ENCODE measurements around the gene BDKRB1.

BDKRB1 gene

DNA sequence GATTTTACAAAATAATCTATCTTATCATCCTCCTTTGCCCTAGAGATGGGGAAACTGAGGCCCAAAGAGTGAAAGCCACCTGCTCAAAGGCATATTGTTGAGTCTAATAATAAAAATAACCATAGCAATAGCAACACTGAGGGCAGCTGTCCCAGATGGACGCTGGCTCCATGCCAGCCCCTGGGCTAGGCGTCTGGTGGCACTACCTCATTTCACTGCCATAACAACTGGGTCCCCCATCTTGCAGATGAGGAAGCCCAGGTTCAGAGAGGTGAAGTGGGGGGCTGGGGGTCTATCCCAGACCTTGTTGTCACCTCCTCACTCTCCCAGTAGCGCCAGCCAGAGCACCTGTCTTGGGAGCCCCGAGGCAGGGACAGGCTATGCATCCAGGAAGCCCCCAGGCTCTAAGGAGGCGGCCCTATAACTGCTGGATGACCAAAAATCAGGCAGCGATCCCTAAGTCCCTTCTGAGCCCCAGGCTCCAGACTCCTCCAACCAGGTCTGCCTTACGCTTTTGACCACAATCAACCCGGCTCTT lies 38.6 kb upstream of the BDKRB1 start:
- Histone ChIP-seq H3K27ac (ENCODE audit: low read length) (no peak overlapping the region), H3K4me3 (ENCODE audit: low read length) (no peak overlapping the region), H3K9me3 (ENCODE audit: control insufficient read depth, insufficient read depth, low read length) (no peaks in the 10 kb centered on the region), H3K36me3 (ENCODE audit: control insufficient read depth, insufficient read depth, low read length) (no peaks in the 10 kb centered on the region; the same call in 1 of the 2 replicates), H3K4me1 (ENCODE audit: control insufficient read depth, insufficient read depth, low read length) (no peaks in the 10 kb centered on the region), H3K27me3 (ENCODE audit: control insufficient read depth, insufficient read depth, low read length) (no peaks in the 10 kb centered on the region)
- no peak for DNase-seq (ENCODE audit: low read depth, low spot score)
- no CpG with 5 or more reads among the region's 8 CpGs for WGBS (ENCODE audit: insufficient coverage, insufficient read length)

DNA sequence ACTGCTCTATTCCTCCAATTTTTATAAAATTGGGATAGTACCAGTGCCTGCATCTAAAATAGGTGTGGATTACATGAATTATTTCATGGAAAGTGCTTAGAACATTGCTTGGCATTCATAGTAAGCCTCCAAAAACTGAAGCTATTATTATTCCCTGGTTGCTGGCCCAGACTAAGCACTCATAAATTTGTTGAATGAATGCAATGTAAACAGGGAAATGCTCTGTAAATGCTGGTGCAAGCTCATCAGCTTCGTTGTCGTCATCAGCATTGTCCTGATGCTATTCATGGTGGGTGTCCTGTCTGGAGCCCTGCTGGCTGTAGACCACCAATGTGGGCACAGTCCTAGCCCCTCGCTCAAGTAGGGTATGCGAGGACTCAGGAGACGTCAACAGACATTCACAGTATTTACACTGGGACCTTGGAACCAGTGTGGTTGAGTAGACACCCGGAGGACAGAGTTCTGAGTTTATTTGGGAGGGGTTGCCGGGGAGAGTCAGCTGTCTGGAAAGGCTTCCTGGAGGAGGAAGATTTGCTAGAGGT lies 34.8 kb upstream of the BDKRB1 start:
- Histone ChIP-seq H3K4me3 (ENCODE audit: low read length) (no peak overlapping the region), H3K27ac (ENCODE audit: low read length) (no peak overlapping the region), H3K36me3 (ENCODE audit: control insufficient read depth, insufficient read depth, low read length) (no peaks in the 10 kb centered on the region), H3K4me1 (ENCODE audit: control insufficient read depth, insufficient read depth, low read length) (no peaks in the 10 kb centered on the region), H3K9me3 (ENCODE audit: control insufficient read depth, insufficient read depth, low read length) (no peaks in the 10 kb centered on the region), H3K27me3 (ENCODE audit: control insufficient read depth, insufficient read depth, low read length) (no peaks in the 10 kb centered on the region)
- WGBS (ENCODE audit: insufficient coverage, insufficient read length), result no CpG with 5 or more reads among the region's 7 CpGs
- no peak for DNase-seq (ENCODE audit: low read depth, low spot score)

DNA sequence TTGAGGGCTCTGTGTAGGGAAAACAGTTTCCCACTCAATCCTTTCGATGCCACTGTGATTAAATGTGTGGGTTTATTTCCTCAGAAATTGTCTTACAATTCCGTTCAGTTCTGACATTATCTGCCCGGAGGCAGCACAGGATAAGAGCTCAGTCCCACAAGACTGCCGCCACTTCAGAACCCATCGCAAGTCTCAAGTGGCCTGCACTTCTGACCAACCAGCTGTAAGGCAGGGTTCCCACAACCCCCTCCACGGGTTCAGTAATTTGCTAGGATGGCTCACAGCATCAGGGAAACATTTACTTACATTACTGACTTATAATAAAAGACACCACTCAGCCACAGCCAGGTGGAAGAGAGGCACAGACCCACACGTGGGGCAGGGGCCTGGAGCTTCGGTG lies 34.2 kb upstream of the BDKRB1 start:
- no peak overlapping the region for H3K4me3 ChIP-seq (ENCODE audit: low read length)
- H3K27ac ChIP-seq (ENCODE audit: low read length), result no peak overlapping the region
- DNase-seq (ENCODE audit: low read depth, low spot score), result no peak
- H3K4me1 ChIP-seq (ENCODE audit: control insufficient read depth, insufficient read depth, low read length), result no peaks in the 10 kb centered on the region
- H3K36me3 ChIP-seq (ENCODE audit: control insufficient read depth, insufficient read depth, low read length), result no peaks in the 10 kb centered on the region
- H3K27me3 ChIP-seq (ENCODE audit: control insufficient read depth, insufficient read depth, low read length), result no peaks in the 10 kb centered on the region
- no peaks in the 10 kb centered on the region for H3K9me3 ChIP-seq (ENCODE audit: control insufficient read depth, insufficient read depth, low read length)
- WGBS (ENCODE audit: insufficient coverage, insufficient read length), result no CpG with 5 or more reads among the region's 8 CpGs

DNA sequence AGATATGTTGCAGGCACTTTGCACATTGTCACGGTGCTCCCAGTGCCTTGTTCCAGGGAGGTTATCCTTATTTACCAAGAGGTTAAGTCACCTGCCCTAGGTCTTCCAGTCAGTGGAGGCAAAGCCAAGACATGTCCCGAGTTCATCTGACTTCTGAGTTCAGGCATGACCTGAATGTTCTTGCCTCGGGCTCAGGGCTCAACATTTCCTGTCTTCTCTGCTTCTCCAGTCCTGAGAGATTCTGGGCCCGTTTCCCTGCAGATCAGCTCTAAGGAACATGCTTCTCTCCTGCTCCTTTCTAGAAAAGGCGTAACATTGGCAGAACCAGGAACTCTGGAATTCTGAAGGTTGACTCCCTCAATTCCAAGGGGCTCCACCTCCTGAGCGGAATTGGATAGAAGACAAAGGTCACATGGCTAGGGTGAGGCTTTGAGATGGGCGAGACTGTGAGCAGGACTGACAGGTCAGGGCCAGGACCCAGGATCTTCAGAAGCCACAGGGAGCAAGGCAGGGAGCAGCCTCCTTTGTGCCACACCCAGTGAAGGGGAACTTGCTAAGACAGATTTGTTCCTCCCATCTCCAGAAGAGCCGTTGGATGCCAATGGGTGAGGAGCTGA lies 31.4 kb upstream of the BDKRB1 start:
- H3K9me3 ChIP-seq (ENCODE audit: control insufficient read depth, insufficient read depth, low read length), result no peaks in the 10 kb centered on the region

DNA sequence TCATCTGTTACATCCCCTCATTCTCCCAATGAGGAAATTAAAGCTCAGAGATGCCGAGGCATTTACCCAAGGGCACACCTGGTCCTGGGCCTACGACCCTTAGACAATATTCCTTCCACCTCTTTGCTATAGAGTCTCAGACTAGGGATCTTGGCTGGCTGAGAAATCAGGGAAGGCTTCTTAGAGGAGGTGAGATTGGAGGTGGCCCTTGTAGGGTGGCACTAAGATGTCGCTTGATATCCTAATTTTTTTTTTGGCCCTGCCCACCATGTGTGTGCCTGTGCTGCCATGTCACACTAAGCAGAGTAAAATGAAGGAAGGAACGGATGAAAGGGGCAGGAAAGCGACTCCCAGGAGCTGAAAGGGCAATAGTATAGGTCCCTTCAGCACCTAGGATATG lies 30.8 kb upstream of the BDKRB1 start:
- Histone ChIP-seq H3K36me3 (ENCODE audit: control insufficient read depth, insufficient read depth, low read length) (no peaks in the 10 kb centered on the region), H3K4me1 (ENCODE audit: control insufficient read depth, insufficient read depth, low read length) (no peaks in the 10 kb centered on the region), H3K27me3 (ENCODE audit: control insufficient read depth, insufficient read depth, low read length) (no peaks in the 10 kb centered on the region), H3K4me3 (ENCODE audit: low read length) (no peak overlapping the region), H3K27ac (ENCODE audit: low read length) (no peak overlapping the region), H3K9me3 (ENCODE audit: control insufficient read depth, insufficient read depth, low read length) (no peaks in the 10 kb centered on the region)
- no peak for DNase-seq (ENCODE audit: low read depth, low spot score)
- no CpG with 5 or more reads among the region's 5 CpGs for WGBS (ENCODE audit: insufficient coverage, insufficient read length)

More for the DNA sequence above, 31.4 kb upstream of the BDKRB1 start:
- Histone ChIP-seq H3K27me3 (ENCODE audit: control insufficient read depth, insufficient read depth, low read length) (no peaks in the 10 kb centered on the region), H3K4me3 (ENCODE audit: low read length) (no peak overlapping the region), H3K27ac (ENCODE audit: low read length) (no peak overlapping the region), H3K36me3 (ENCODE audit: control insufficient read depth, insufficient read depth, low read length) (no peaks in the 10 kb centered on the region), H3K4me1 (ENCODE audit: control insufficient read depth, insufficient read depth, low read length) (no peaks in the 10 kb centered on the region)
- WGBS (ENCODE audit: insufficient coverage, insufficient read length), result no CpG with 5 or more reads among the region's 8 CpGs
- no peak for DNase-seq (ENCODE audit: low read depth, low spot score)

DNA sequence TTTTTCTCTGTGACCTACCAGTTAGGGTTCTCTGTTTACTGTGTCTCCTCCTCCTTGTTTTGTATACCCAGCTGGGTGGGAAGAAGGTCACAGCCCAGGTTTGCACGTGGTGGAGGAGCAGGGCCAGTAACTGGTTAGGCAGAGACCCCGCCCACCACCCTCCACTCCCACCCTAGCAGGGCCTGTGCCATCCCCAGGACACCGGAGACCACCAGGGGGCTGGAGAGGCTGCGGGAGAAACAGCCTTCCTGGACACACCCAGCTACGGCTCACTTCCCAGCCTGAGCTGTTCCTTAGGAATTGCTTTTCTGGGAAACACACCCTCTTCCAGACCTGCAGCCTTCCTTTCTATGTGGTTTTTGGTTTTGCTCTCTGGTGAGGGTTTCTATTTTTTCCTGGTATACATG lies 30.3 kb upstream of the BDKRB1 start:
- H3K4me3 ChIP-seq (ENCODE audit: low read length), result no peak overlapping the region
- H3K27ac ChIP-seq (ENCODE audit: low read length), result no peak overlapping the region
- no peaks in the 10 kb centered on the region for H3K36me3 ChIP-seq (ENCODE audit: control insufficient read depth, insufficient read depth, low read length)
- WGBS (ENCODE audit: insufficient coverage, insufficient read length), result no CpG with 5 or more reads among the region's 5 CpGs
- no peaks in the 10 kb centered on the region for H3K9me3 ChIP-seq (ENCODE audit: control insufficient read depth, insufficient read depth, low read length)
- DNase-seq (ENCODE audit: low read depth, low spot score), result no peak
- no peaks in the 10 kb centered on the region for H3K27me3 ChIP-seq (ENCODE audit: control insufficient read depth, insufficient read depth, low read length)
- no peaks in the 10 kb centered on the region for H3K4me1 ChIP-seq (ENCODE audit: control insufficient read depth, insufficient read depth, low read length)

DNA sequence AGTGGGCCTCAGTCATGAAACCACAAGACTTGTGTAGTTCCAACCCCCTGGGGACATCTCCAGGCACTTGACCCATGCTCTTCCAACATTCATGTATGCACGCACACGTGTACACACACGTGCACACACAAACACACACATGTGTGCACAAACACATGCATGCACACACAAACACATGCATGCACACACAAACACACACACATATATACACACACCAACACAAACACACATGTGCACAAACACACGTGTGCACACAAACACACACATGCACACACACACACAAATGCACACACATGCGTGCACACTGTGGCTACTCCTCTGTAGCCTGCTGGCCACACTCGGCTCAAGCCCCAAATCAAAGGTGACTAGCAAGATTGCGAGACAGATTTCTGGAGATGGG lies 28.6 kb upstream of the BDKRB1 start:
- Histone ChIP-seq H3K4me3 (ENCODE audit: low read length) (no peak overlapping the region), H3K27me3 (ENCODE audit: control insufficient read depth, insufficient read depth, low read length) (no peaks in the 10 kb centered on the region), H3K4me1 (ENCODE audit: control insufficient read depth, insufficient read depth, low read length) (no peaks in the 10 kb centered on the region), H3K36me3 (ENCODE audit: control insufficient read depth, insufficient read depth, low read length) (no peaks in the 10 kb centered on the region), H3K9me3 (ENCODE audit: control insufficient read depth, insufficient read depth, low read length) (no peaks in the 10 kb centered on the region), H3K27ac (ENCODE audit: low read length) (no peak overlapping the region)
- WGBS (ENCODE audit: insufficient coverage, insufficient read length), result no CpG with 5 or more reads among the region's 7 CpGs
- DNase-seq (ENCODE audit: low read depth, low spot score), result no peak

DNA sequence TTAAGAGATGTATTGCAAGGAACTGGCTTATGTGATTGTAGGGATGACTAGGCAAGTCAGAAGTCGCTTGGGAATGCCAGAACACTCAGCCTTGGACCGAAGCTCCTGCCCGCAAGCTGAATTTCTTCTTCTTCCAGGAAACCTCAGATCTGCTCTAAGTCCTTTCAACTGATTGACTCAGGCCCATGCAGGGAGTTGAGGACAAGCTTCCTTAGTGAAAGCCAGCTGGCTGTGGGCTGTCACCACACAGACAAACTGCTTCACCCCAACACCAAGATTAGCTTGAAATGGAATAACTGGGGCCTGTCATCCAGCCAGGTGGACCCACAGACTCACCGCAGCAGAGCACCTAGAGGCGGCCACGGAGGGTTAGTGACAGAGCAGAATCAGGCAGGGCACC lies 26.7 kb upstream of the BDKRB1 start:
- H3K36me3 ChIP-seq (ENCODE audit: control insufficient read depth, insufficient read depth, low read length), result no peaks in the 10 kb centered on the region
- no peak overlapping the region for H3K27ac ChIP-seq (ENCODE audit: low read length)
- H3K9me3 ChIP-seq (ENCODE audit: control insufficient read depth, insufficient read depth, low read length), result no peaks in the 10 kb centered on the region
- WGBS (ENCODE audit: insufficient coverage, insufficient read length), result no CpG with 5 or more reads among the region's 6 CpGs
- no peak for DNase-seq (ENCODE audit: low read depth, low spot score)
- H3K4me1 ChIP-seq (ENCODE audit: control insufficient read depth, insufficient read depth, low read length), result no peaks in the 10 kb centered on the region; the same call in 1 of the 2 replicates
- no peak overlapping the region; the same call in 1 of the 2 replicates for H3K4me3 ChIP-seq (ENCODE audit: low read length)
- no peaks in the 10 kb centered on the region for H3K27me3 ChIP-seq (ENCODE audit: control insufficient read depth, insufficient read depth, low read length)

DNA sequence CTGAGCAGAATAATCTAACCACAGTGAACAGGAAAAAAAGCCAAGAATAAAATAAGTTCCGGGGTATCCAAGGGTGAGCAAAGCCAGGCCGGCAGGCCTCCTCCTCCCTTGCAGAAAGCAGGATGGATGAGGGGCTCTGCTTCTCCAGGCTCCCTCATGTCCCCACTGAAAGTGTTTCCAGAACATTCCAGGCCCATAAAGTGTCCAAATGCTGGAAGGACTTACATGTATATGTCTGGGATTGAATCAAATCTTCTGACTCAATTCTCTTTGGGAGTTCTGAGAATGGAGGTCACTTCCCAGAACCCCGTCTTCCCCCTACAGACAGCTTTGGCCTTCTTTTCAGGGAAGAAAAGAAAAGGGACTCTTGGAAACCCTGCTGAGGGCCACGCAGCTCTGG lies 25.0 kb upstream of the BDKRB1 start:
- Histone ChIP-seq H3K27ac (ENCODE audit: low read length) (no peak overlapping the region), H3K4me3 (ENCODE audit: low read length) (no peak overlapping the region), H3K9me3 (ENCODE audit: control insufficient read depth, insufficient read depth, low read length) (no peaks in the 10 kb centered on the region), H3K27me3 (ENCODE audit: control insufficient read depth, insufficient read depth, low read length) (no peaks in the 10 kb centered on the region), H3K36me3 (ENCODE audit: control insufficient read depth, insufficient read depth, low read length) (no peaks in the 10 kb centered on the region), H3K4me1 (ENCODE audit: control insufficient read depth, insufficient read depth, low read length) (peaks cover 2% of the 10 kb centered on the region)
- WGBS (ENCODE audit: insufficient coverage, insufficient read length), result no CpG with 5 or more reads among the region's 4 CpGs
- DNase-seq (ENCODE audit: low read depth, low spot score), result no peak

DNA sequence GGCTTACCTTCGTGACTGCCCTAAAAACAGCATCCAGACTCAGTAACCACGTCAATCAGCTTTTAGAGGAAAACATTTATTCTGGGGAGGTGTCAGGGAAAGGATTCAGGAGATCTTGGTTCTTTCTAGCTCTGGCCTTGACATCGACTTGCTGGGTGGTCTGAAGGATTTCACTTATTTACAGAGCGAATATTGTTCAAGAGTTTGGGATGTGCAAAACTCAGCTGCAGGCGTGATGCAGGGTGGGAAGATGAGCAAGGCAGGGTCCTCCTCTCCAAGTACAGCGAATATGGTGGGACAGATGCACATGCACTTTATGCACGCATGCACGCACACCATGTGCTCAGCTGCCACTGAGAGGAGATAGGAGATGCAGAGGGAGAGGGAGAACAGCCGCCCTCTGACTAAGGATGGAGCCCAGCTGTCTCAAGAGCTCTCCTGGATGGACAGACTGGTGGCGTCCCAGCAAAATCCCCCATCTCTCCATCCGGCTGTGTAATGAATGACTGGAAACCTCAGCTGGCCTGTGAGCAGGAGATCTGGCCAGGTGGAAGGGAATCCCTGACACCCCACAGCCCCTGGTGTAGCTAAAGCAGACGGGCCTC lies 24.4 kb upstream of the BDKRB1 start:
- WGBS (ENCODE audit: insufficient coverage, insufficient read length), result no CpG with 5 or more reads among the region's 12 CpGs
- DNase-seq (ENCODE audit: low read depth, low spot score), result no peak
- H3K4me3 ChIP-seq (ENCODE audit: low read length), result no peak overlapping the region
- H3K27ac ChIP-seq (ENCODE audit: low read length), result no peak overlapping the region
- no peaks in the 10 kb centered on the region for H3K27me3 ChIP-seq (ENCODE audit: control insufficient read depth, insufficient read depth, low read length)
- no peaks in the 10 kb centered on the region for H3K36me3 ChIP-seq (ENCODE audit: control insufficient read depth, insufficient read depth, low read length)
- H3K4me1 ChIP-seq (ENCODE audit: control insufficient read depth, insufficient read depth, low read length), result peaks cover 2% of the 10 kb centered on the region
- H3K9me3 ChIP-seq (ENCODE audit: control insufficient read depth, insufficient read depth, low read length), result no peaks in the 10 kb centered on the region
